ENCODE data around the gene POU4F3.

DNA sequence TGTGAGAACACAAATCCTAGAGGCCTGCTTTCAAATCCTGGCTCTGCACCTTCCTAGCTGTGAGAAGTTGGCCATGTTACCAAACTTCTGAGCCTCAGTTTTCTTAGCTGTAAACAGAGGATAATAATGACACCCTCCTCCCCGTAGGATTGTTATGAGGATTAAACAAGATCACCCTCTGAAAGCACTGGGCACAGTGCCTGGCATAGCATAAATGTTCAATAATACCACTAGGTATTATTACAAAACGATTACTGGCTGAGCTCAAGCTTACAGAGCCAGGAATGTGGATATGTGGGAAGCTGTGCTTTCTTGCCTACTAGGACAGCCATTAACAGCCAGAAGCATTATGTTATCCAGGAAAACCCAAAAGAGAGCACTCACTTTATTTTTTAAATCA is 30.8 kb upstream of the POU4F3 start:
- TF ChIP-seq POLR2A (IDR thresholded peaks at IDR 0.05; ENCODE audit: low read length): no peak
- no peak for TF ChIP-seq GATA1 (IDR thresholded peaks at IDR 0.05; ENCODE audit: low read depth, low read length)

Data from erythroblast (primary cell).